ENCODE results near the gene ZNF112. TPM values are rescaled to one million over a fixed set of nuclear protein-coding genes. Genes with fewer than 3 reads are reported as not detected.

The ZNF112 gene
- polyA plus RNA-seq, 1 of the 3 experiments (the other 2 are of a cell fraction) = 2.5 TPM

DNA sequence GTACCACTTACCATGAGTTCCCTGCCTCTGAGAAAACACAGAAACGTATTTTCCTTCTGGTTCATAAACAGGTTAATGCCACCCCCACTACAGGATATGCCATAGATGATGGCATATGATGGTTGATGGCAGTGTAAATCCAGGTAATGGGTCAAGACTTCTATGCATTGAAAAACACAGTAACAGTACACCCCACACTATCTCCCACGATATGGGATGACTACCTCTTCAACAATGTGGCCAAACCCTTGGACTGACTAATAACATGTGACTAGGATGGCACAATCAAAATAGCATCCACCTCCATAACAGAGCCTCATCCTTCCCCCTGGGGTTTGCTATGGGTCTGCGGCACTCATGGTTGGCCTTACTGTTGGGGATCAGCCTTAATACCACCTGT is 73.6 kb downstream of the ZNF112 start:
- Histone ChIP-seq H3K4me1 (ENCODE audit: control insufficient read depth in 1 of 2, insufficient read depth in 2 of 2, low read depth in 1 of 2, low read length in 1 of 2) (no peaks in the 10 kb centered on the region), H3K9ac (no peak overlapping the region), H3K4me3 (ENCODE audit: low read depth in 2 of 2, low read length in 1 of 2) (no peak overlapping the region), H3K4me2 (no peak overlapping the region), H3K36me3 (replicated peaks in 1 of 2; ENCODE audit: control insufficient read depth in 1 of 2, insufficient read depth in 2 of 2, low read length in 1 of 2) (peaks cover 7 to 17% of the 10 kb centered on the region in 2 experiments), H3K9me3 (no peaks in the 10 kb centered on the region; the same call in 1 of the 2 replicates), H3K27me3 (ENCODE audit: insufficient read depth) (no peaks in the 10 kb centered on the region), H4K20me1 (ENCODE audit: insufficient read depth) (no peaks in the 10 kb centered on the region), H3K9me2 (no peaks in the 10 kb centered on the region), H3F3A (replicated peaks; ENCODE audit: insufficient read depth) (peaks cover 5% of the 10 kb centered on the region), H3K27ac (ENCODE audit: low read depth in 2 of 2, low read length in 1 of 2) (no peak overlapping the region), H3K79me2 (ENCODE audit: insufficient read depth) (no peaks in the 10 kb centered on the region), H2AFZ (ENCODE audit: low read depth) (no peak overlapping the region)
- POLR2A ChIA-PET = no interaction called here
- CTCF ChIA-PET = no interaction called here
- 61% methylated on average over 2 of the region's 3 CpGs for WGBS (ENCODE audit: low lambda C conversion rate)
- no peak for DNase-seq
- TF ChIP-seq NFIC (IDR thresholded peaks at IDR 0.05; ENCODE audit: borderline replicate concordance) (no peak), ELF1 (IDR thresholded peaks at IDR 0.05) (no peak), RCOR1 (IDR thresholded peaks at IDR 0.05; ENCODE audit: low read length) (no peak), YY1 (IDR thresholded peaks at IDR 0.05; ENCODE audit: low read depth) (no peak), FOXM1 (IDR thresholded peaks at IDR 0.05; ENCODE audit: low read depth) (no peak), MXI1 (IDR thresholded peaks at IDR 0.05; ENCODE audit: low read depth, low read length) (no peak)

- CTCF ChIA-PET = no interaction called here
- POLR2A ChIA-PET = no interaction called here
- no peaks in the 10 kb centered on the region for H3K27me3 ChIP-seq (ENCODE audit: insufficient read depth)
Observed at GRCh38 chr19:44280916-44281315, 75.6 kb downstream of the ZNF112 start.

More at GRCh38 chr19:44280916-44281315, 75.6 kb downstream of the ZNF112 start:
- Histone ChIP-seq H3K79me2 (ENCODE audit: insufficient read depth) (no peaks in the 10 kb centered on the region), H3K9me2 (no peaks in the 10 kb centered on the region), H3K4me3 (ENCODE audit: low read depth in 2 of 2, low read length in 1 of 2) (no peak overlapping the region), H3K4me2 (no peak overlapping the region), H3K27ac (ENCODE audit: low read depth in 2 of 2, low read length in 1 of 2) (no peak overlapping the region), H3K9me3 (no peaks in the 10 kb centered on the region; the same call in 1 of the 2 replicates), H3K4me1 (ENCODE audit: control insufficient read depth in 1 of 2, insufficient read depth in 2 of 2, low read depth in 1 of 2, low read length in 1 of 2) (no peaks in the 10 kb centered on the region), H3K36me3 (replicated peaks in 1 of 2; ENCODE audit: control insufficient read depth in 1 of 2, insufficient read depth in 2 of 2, low read length in 1 of 2) (peaks cover 0 to 2% of the 10 kb centered on the region in 2 experiments), H3F3A (replicated peaks; ENCODE audit: insufficient read depth) (peaks cover 5% of the 10 kb centered on the region), H2AFZ (ENCODE audit: low read depth) (no peak overlapping the region), H4K20me1 (ENCODE audit: insufficient read depth) (no peaks in the 10 kb centered on the region), H3K9ac (no peak overlapping the region)
- TF ChIP-seq TAF1 (IDR thresholded peaks at IDR 0.05; ENCODE audit: borderline replicate concordance, low read depth, low read length) = no peak
- TF ChIP-seq, protein P1, sequence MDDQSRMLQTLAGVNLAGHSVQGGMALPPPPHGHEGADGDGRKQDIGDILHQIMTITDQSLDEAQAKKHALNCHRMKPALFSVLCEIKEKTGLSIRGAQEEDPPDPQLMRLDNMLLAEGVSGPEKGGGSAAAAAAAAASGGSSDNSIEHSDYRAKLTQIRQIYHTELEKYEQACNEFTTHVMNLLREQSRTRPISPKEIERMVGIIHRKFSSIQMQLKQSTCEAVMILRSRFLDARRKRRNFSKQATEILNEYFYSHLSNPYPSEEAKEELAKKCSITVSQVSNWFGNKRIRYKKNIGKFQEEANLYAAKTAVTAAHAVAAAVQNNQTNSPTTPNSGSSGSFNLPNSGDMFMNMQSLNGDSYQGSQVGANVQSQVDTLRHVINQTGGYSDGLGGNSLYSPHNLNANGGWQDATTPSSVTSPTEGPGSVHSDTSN (IDR thresholded peaks at IDR 0.05) = no peak
- no peak for TF ChIP-seq RXRA (IDR thresholded peaks at IDR 0.05; ENCODE audit: borderline replicate concordance, low read depth)
- no peak for TF ChIP-seq RAD21 (IDR thresholded peaks at IDR 0.05; ENCODE audit: low read length)
- no peak for TF ChIP-seq ZBTB33 (IDR thresholded peaks at IDR 0.05; ENCODE audit: borderline replicate concordance, low read depth)
- TF ChIP-seq EP300 (IDR thresholded peaks at IDR 0.05; ENCODE audit: borderline replicate concordance in 1 of 2, low read depth in 1 of 2, low read length in 1 of 2) = no peak
- no peak for TF ChIP-seq CHD2 (IDR thresholded peaks at IDR 0.05; ENCODE audit: low read length, partially characterized antibody)
- no peak for TF ChIP-seq TCF12 (IDR thresholded peaks at IDR 0.05)
- TF ChIP-seq, protein P2, sequence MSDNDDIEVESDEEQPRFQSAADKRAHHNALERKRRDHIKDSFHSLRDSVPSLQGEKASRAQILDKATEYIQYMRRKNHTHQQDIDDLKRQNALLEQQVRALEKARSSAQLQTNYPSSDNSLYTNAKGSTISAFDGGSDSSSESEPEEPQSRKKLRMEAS (IDR thresholded peaks at IDR 0.05; ENCODE audit: low read depth) = no peak
- no peak for TF ChIP-seq GATA2 (CRISPR knock-in tag; IDR thresholded peaks at IDR 0.05)
- no peak for TF ChIP-seq SMC3 (IDR thresholded peaks at IDR 0.05; ENCODE audit: low read depth, low read length)
- TF ChIP-seq FOXJ3 (CRISPR knock-in tag; IDR thresholded peaks at IDR 0.05) = no peak
- no peak for TF ChIP-seq NRF1 (IDR thresholded peaks at IDR 0.05; ENCODE audit: low read depth, low read length)
- no peak for TF ChIP-seq FOSL2 (IDR thresholded peaks at IDR 0.05; ENCODE audit: borderline replicate concordance, low read depth)
- no peak for TF ChIP-seq POLR2AphosphoS5 (IDR thresholded peaks at IDR 0.05; ENCODE audit: low read depth, low read length)
- TF ChIP-seq MEF2A (IDR thresholded peaks at IDR 0.05; ENCODE audit: borderline replicate concordance, low read depth) = no peak
- no peak for TF ChIP-seq REST (IDR thresholded peaks at IDR 0.05; ENCODE audit: low read depth, low read length)
- DNase-seq = no peak
- 84% methylated on average over 10 of the region's 10 CpGs for WGBS (ENCODE audit: low lambda C conversion rate)

Data from SK-N-SH (cell line).